HepG2 (cell line): Measurements from ENCODE around the gene TATDN3. TPM values are rescaled to one million over a fixed set of nuclear protein-coding genes. Genes with fewer than 3 reads are reported as not detected.

Experiments
- AKNA ChIP-seq: sonication (generic); formaldehyde crosslinking; IDR thresholded peaks from 2 replicates; pipeline ENCODE4 v1.4.0; 2020; ENCODE audit warnings: missing genetic modification reagents, borderline replicate concordance
- BCLAF1 ChIP-seq: fragments of 450-650 bp; IDR thresholded peaks from 2 replicates; pipeline ENCODE4 v1.6.1; 2017; ENCODE audit warnings: mild to moderate bottlenecking
- CBX2 ChIP-seq, 2 experiments: fragments of 200-600 bp in 1 of 2; sonication (generic); formaldehyde crosslinking in 1 of 2; IDR thresholded peaks; 2 replicates each; pipeline versions ENCODE4 v1.7.0 to v1.8.1; 2018 to 2022; ENCODE audit warnings: low read depth in 2 of 2, low read length in 1 of 2, mild to moderate bottlenecking in 1 of 2, missing genetic modification reagents in 1 of 2
- HDAC2 ChIP-seq: sonication (generic); formaldehyde crosslinking; IDR thresholded peaks from 2 replicates; pipeline ENCODE4 v1.4.0; 2020; ENCODE audit warnings: missing genetic modification reagents
- HNF4G ChIP-seq, 2 experiments: sonication (generic) in 1 of 2; formaldehyde crosslinking in 1 of 2; IDR thresholded peaks; 2 replicates each; pipeline versions ENCODE4 v1.4.0 to v1.6.1; 2011 to 2020; ENCODE audit warnings: borderline replicate concordance in 2 of 2, low read depth in 2 of 2, mild to moderate bottlenecking in 2 of 2, low read length in 1 of 2, missing genetic modification reagents in 1 of 2, moderate library complexity in 1 of 2
- MED1 ChIP-seq: sonication (generic); formaldehyde crosslinking; IDR thresholded peaks from 2 replicates; pipeline ENCODE4 v1.4.0; 2020; ENCODE audit warnings: missing genetic modification reagents
- NFAT5 ChIP-seq: sonication (generic); formaldehyde crosslinking; IDR thresholded peaks from 2 replicates; pipeline ENCODE4 v1.4.0; 2020; ENCODE audit warnings: missing genetic modification reagents
- POLR2AphosphoS5 ChIP-seq: IDR thresholded peaks from 2 replicates; pipeline ENCODE4 v1.6.1; 2012; ENCODE audit warnings: low read depth, low read length
- PRDM4 ChIP-seq: sonication (generic); formaldehyde crosslinking; IDR thresholded peaks from 2 replicates; pipeline ENCODE4 v1.9.0; 2021; ENCODE audit warnings: missing genetic modification reagents, borderline replicate concordance
- TBX2 ChIP-seq: sonication (generic); formaldehyde crosslinking; IDR thresholded peaks from 2 replicates; pipeline ENCODE4 v1.5.0; 2020; ENCODE audit warnings: missing genetic modification reagents, mild to moderate bottlenecking, borderline replicate concordance
- TCF7 ChIP-seq: sonication (generic); IDR thresholded peaks from 2 replicates; pipeline ENCODE4 v1.6.1; 2016; ENCODE audit warnings: antibody characterized with exemption, low read depth
- ZNF788 ChIP-seq: sonication (generic); formaldehyde crosslinking; IDR thresholded peaks from 2 replicates; pipeline ENCODE4 v1.5.0; 2020; ENCODE audit warnings: mild to moderate bottlenecking, missing genetic modification reagents, borderline replicate concordance
- ZSCAN29 ChIP-seq: sonication (generic); formaldehyde crosslinking; conservative IDR thresholded peaks from 2 replicates; pipeline ENCODE4 v1.4.0; 2020; ENCODE audit warnings: mild to moderate bottlenecking, missing genetic modification reagents
- polyA plus RNA-seq, 8 experiments: library from polyadenylated mRNA; depleted of rRNA in 3 of 8; stranded (reverse) in 7 of 8; unstranded in 1 of 8; fragments of >200 nt; fragmentation: Illumina TruSeq in 4 of 8; extraction: Trizol in 4 of 8; gene quantifications; 2 replicates each; pipeline versions ENCODE4 v1.2.1 to v1.2.3, GENCODE V29; 2011 to 2016; ENCODE audit warnings: low read depth in 4 of 8, missing spikeins in 1 of 8, mixed read lengths in 1 of 8; ENCODE audit not compliant: insufficient read depth in 1 of 8
- total RNA-seq, 5 experiments: library from RNA; depleted of rRNA; stranded (reverse); fragments of >200 nt; fragmentation: Illumina TruSeq; extraction: Trizol; gene quantifications; 2 replicates each; pipeline ENCODE4 v1.2.3, GENCODE V29; 2016; ENCODE audit warnings: low read depth in 1 of 5

Gene TATDN3
- total and polyA plus RNA-seq, 2 of the 13 experiments (the other 11 are each of a cell fraction or from before 2014, with no cell fraction given), result 7.3 to 8.6 TPM

GRCh38 chr1:212828395-212828794, 36.7 kb downstream of the TATDN3 start (continued):
- TF ChIP-seq NFAT5, result no peak
- TF ChIP-seq MED1 (CRISPR knock-in tag), result peak; percentile 53
- peak; percentile 23; the same call in 1 of the 2 replicates for TF ChIP-seq ZNF788 (CRISPR knock-in tag)
- 0 out of 2 replicates have a peak, but pooled peaks have one; percentile 45 for TF ChIP-seq TBX2 (CRISPR knock-in tag)
- no peak for TF ChIP-seq BCLAF1
- no peak for TF ChIP-seq ZSCAN29
- TF ChIP-seq HNF4G (IDR thresholded peaks at IDR 0.05; ENCODE audit: borderline replicate concordance, low read depth, low read length), result peak; percentile 50; the same call in 1 of the 2 replicates
- TF ChIP-seq HNF4G (CRISPR knock-in tag; IDR thresholded peaks at IDR 0.05; ENCODE audit: borderline replicate concordance, low read depth), result no peak
- TF ChIP-seq AKNA (CRISPR knock-in tag), result no peak
- TF ChIP-seq TCF7, result no peak
- TF ChIP-seq POLR2AphosphoS5, result no peak
- TF ChIP-seq PRDM4, result no peak
- no peak for TF ChIP-seq CBX2 (IDR thresholded peaks at IDR 0.05; ENCODE audit: low read depth, low read length)
- no peak for TF ChIP-seq CBX2 (CRISPR knock-in tag; IDR thresholded peaks at IDR 0.05; ENCODE audit: low read depth)
- TF ChIP-seq HDAC2, result peak; percentile 12; the same call in 1 of the 2 replicates
